HG03565 (cell line): Measurements from ENCODE around the gene NTNG1.

Experiments
- ATAC-seq: cut with Tn5 transposase; IDR thresholded peaks from one replicate; pipeline ENCODE4 v1.9.1; 2021; ENCODE audit warnings: mild to moderate bottlenecking, moderate library complexity; ENCODE audit not compliant: unreplicated experiment

Gene NTNG1

GRCh38 chr1:107389410-107390396 is 248.9 kb downstream of the NTNG1 start:
- ATAC-seq = no peak

- ATAC-seq = no peak
Observed at GRCh38 chr1:107394301-107394700, 253.5 kb downstream of the NTNG1 start.

- ATAC-seq = no peak
Observed at GRCh38 chr1:107401704-107402103, 260.9 kb downstream of the NTNG1 start.

- no peak for ATAC-seq
Observed at GRCh38 chr1:107404756-107405155, 263.9 kb downstream of the NTNG1 start.

- no peak for ATAC-seq
Observed at GRCh38 chr1:107405236-107405635, 264.4 kb downstream of the NTNG1 start.

GRCh38 chr1:107407011-107407410 is 266.2 kb downstream of the NTNG1 start:
- no peak for ATAC-seq

- no peak for ATAC-seq
Observed at GRCh38 chr1:107413546-107413945, 272.7 kb downstream of the NTNG1 start.

GRCh38 chr1:107413951-107414350 is 273.1 kb downstream of the NTNG1 start:
- no peak for ATAC-seq

- ATAC-seq = no peak
Observed at GRCh38 chr1:107414550-107414949, 273.7 kb downstream of the NTNG1 start.

- ATAC-seq = no peak
Observed at GRCh38 chr1:107415241-107415640, 274.4 kb downstream of the NTNG1 start.

GRCh38 chr1:107419003-107419402 is 278.2 kb downstream of the NTNG1 start:
- no peak for ATAC-seq

GRCh38 chr1:107422901-107423300 is 282.1 kb downstream of the NTNG1 start:
- ATAC-seq = no peak

- ATAC-seq = peak; percentile 87
Observed at GRCh38 chr1:107430540-107431228, 289.8 kb downstream of the NTNG1 start.

GRCh38 chr1:107432108-107432507 is 291.3 kb downstream of the NTNG1 start:
- ATAC-seq = no peak

GRCh38 chr1:107433068-107433467 is 292.2 kb downstream of the NTNG1 start:
- no peak for ATAC-seq

- no peak for ATAC-seq
Observed at GRCh38 chr1:107433635-107434360, 293.0 kb downstream of the NTNG1 start.

GRCh38 chr1:107434361-107434693 is 293.5 kb downstream of the NTNG1 start:
- no peak for ATAC-seq

GRCh38 chr1:107436552-107437241 is 295.9 kb downstream of the NTNG1 start:
- no peak for ATAC-seq

GRCh38 chr1:107439567-107439966 is 298.7 kb downstream of the NTNG1 start:
- no peak for ATAC-seq

GRCh38 chr1:107442551-107442950 is 301.7 kb downstream of the NTNG1 start:
- ATAC-seq = no peak

- ATAC-seq = no peak
Observed at GRCh38 chr1:107443027-107443426, 302.2 kb downstream of the NTNG1 start.
